Keratinocyte (primary cell): ENCODE results near the gene NOL11. TPM values are rescaled to one million over a fixed set of nuclear protein-coding genes. Genes with fewer than 3 reads are reported as not detected.

Source experiments
- DNase-seq: peaks from one replicate; pipeline ENCODE4 v3.0.0-alpha.2; 2011; ENCODE audit warnings: low read depth, missing footprints, low spot score
- FAIRE-seq: peaks from 2 replicates; lab custom pipeline; 2011; peaks lifted over from hg19 to GRCh38; lab: Jason Lieb, UNC
- H2AFZ ChIP-seq: 2 replicates; pipeline ENCODE4 v1.6.0; 2012; ENCODE audit warnings: low read length, control low read depth, inconsistent platforms; ENCODE audit not compliant: control insufficient read depth
- H3K27ac ChIP-seq: 2 replicates; pipeline ENCODE4 v1.5.1; 2011; ENCODE audit warnings: low read length; ENCODE audit not compliant: control insufficient read depth, insufficient read depth
- H3K27me3 ChIP-seq: 3 replicates; pipeline ENCODE4 v1.6.0; 2011; ENCODE audit warnings: low read length; ENCODE audit not compliant: control insufficient read depth, insufficient read depth; ENCODE audit errors: extremely low read depth
- H3K36me3 ChIP-seq, 2 experiments: 2 replicates in 1 of 2; 3 replicates in 1 of 2; pipeline ENCODE4 v1.5.1; 2011; ENCODE audit warnings: low read length in 2 of 2, mild to moderate bottlenecking in 1 of 2; ENCODE audit not compliant: control insufficient read depth in 2 of 2, insufficient read depth in 2 of 2; ENCODE audit errors: extremely low read depth in 1 of 2
- H3K4me1 ChIP-seq: 3 replicates; pipeline ENCODE4 v1.5.1; 2011; ENCODE audit warnings: low read length; ENCODE audit not compliant: control insufficient read depth, insufficient read depth; ENCODE audit errors: extremely low read depth
- H3K4me2 ChIP-seq: 3 replicates; pipeline ENCODE4 v1.6.0; 2011; ENCODE audit warnings: low read depth, low read length; ENCODE audit not compliant: control insufficient read depth, insufficient read depth; ENCODE audit errors: extremely low read depth
- H3K4me3 ChIP-seq, 3 experiments: fragments of 200-600 bp in 1 of 3; sonication (generic) in 1 of 3; 2 replicates in 2 of 3; 3 replicates in 1 of 3; pipeline ENCODE4 v1.5.1; 2011 to 2016; ENCODE audit warnings: low read length in 3 of 3, mild to moderate bottlenecking in 3 of 3, control low read depth in 2 of 3, inconsistent platforms in 1 of 3, low read depth in 1 of 3, mixed read lengths in 1 of 3, mixed run types in 1 of 3, moderate library complexity in 1 of 3; ENCODE audit not compliant: control insufficient read depth in 2 of 3, insufficient read depth in 2 of 3; ENCODE audit errors: extremely low read depth in 1 of 3
- H3K79me2 ChIP-seq: 2 replicates; pipeline ENCODE4 v1.6.0; 2012; ENCODE audit warnings: low read length; ENCODE audit not compliant: control insufficient read depth, insufficient read depth
- H3K9ac ChIP-seq: 3 replicates; pipeline ENCODE4 v1.6.0; 2011; ENCODE audit warnings: low read length; ENCODE audit not compliant: control insufficient read depth, insufficient read depth; ENCODE audit errors: extremely low read depth
- H3K9me1 ChIP-seq: 3 replicates; pipeline ENCODE4 v1.6.0; 2011; ENCODE audit warnings: low read length; ENCODE audit not compliant: control insufficient read depth, insufficient read depth; ENCODE audit errors: extremely low read depth
- H3K9me3 ChIP-seq: 2 replicates; pipeline ENCODE4 v1.5.1; 2012; ENCODE audit warnings: low read depth, low read length; ENCODE audit not compliant: control insufficient read depth
- H4K20me1 ChIP-seq: 3 replicates; pipeline ENCODE4 v1.6.0; 2011; ENCODE audit warnings: low read length; ENCODE audit not compliant: control insufficient read depth, insufficient read depth; ENCODE audit errors: extremely low read depth
- EZH2 ChIP-seq: IDR thresholded peaks from one replicate; pipeline ENCODE4 v1.6.1; 2012; ENCODE audit warnings: inconsistent platforms, mild to moderate bottlenecking, low read length, moderate library complexity
- dilution Hi-C: fragments of 300-500 bp; cut with MboI; formaldehyde crosslinking; loops from one replicate; pipeline ENCODE4 v1.7.0; 2020; ENCODE audit warnings: low sequenced_read_pairs; ENCODE audit not compliant: extremely low pct_ligation_motif_present
- polyA plus RNA-seq, 5 experiments: library from polyadenylated mRNA; depleted of rRNA in 3 of 5; stranded (reverse) in 3 of 5; stranded (forward) in 1 of 5; unstranded in 1 of 5; fragments of >200 nt; gene quantifications; 1 replicate in 1 of 5; 2 replicates in 3 of 5; 3 replicates in 1 of 5; pipeline versions ENCODE4 v1.2.1 to v1.2.3, GENCODE V29; 2011 to 2012; ENCODE audit warnings: missing spikeins in 2 of 5, low read depth in 1 of 5, low replicate concordance in 1 of 5
- TF ChIP-seq, protein P1 (sequence below), 3 experiments: IDR thresholded peaks in 1 of 3; conservative IDR thresholded peaks in 1 of 3; optimal IDR thresholded peaks in 1 of 3; 2 replicates in 2 of 3; 3 replicates in 1 of 3; pipeline versions ENCODE3 to v1.5.1; 2011; ENCODE audit warnings: low read length in 3 of 3, mild to moderate bottlenecking in 3 of 3, moderate library complexity in 2 of 3, control low read depth in 1 of 3, inconsistent platforms in 1 of 3; ENCODE audit not compliant: insufficient read depth in 2 of 3; ENCODE audit errors: extremely low read depth in 1 of 3

NOL11 gene
- polyA plus RNA-seq, 1 donor (not counting 4 experiments of a cell fraction or from before 2014, with no cell fraction given), result 63.0 TPM

DNA sequence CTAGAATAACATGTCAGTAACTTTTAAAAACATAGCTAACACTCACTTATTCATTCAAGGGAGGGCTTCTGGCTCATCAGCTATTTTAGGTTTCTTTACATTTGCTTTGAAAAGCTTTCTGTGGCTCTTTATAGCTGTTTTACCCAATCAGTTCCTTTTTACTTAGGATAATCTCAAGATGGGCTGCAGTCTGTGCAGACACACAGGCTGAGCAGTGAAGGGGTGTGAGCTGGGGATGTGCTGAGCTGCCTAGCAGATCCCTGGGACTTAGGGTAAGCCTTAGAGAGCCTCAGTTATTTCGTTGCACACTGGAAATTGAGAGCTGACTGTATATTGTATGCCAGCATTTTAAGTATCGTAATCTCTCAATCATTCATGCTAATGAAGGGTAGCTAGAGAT lies 30.2 kb upstream of the NOL11 start:
- no peaks in the 10 kb centered on the region for H3K9me3 ChIP-seq
- FAIRE-seq, result no peak
- H3K4me1 ChIP-seq, result no peaks in the 10 kb centered on the region
- dilution Hi-C loops, result no loop called here
- H3K9me1 ChIP-seq, result no peaks in the 10 kb centered on the region
- no peak overlapping the region for H2AFZ ChIP-seq
- no peaks in the 10 kb centered on the region for H3K79me2 ChIP-seq
- TF ChIP-seq, protein P1, sequence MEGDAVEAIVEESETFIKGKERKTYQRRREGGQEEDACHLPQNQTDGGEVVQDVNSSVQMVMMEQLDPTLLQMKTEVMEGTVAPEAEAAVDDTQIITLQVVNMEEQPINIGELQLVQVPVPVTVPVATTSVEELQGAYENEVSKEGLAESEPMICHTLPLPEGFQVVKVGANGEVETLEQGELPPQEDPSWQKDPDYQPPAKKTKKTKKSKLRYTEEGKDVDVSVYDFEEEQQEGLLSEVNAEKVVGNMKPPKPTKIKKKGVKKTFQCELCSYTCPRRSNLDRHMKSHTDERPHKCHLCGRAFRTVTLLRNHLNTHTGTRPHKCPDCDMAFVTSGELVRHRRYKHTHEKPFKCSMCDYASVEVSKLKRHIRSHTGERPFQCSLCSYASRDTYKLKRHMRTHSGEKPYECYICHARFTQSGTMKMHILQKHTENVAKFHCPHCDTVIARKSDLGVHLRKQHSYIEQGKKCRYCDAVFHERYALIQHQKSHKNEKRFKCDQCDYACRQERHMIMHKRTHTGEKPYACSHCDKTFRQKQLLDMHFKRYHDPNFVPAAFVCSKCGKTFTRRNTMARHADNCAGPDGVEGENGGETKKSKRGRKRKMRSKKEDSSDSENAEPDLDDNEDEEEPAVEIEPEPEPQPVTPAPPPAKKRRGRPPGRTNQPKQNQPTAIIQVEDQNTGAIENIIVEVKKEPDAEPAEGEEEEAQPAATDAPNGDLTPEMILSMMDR (optimal IDR thresholded peaks at IDR 0.05 in 1 of 3, IDR thresholded peaks at IDR 0.05 in 1 of 3, conservative IDR thresholded peaks at IDR 0.05 in 1 of 3; ENCODE audit: extremely low read depth in 1 of 3, insufficient read depth in 2 of 3, low read length in 3 of 3), result no peak
- TF ChIP-seq EZH2, result no peak
- H3K4me2 ChIP-seq, result no peak overlapping the region
- DNase-seq, result no peak
- H3K4me3 ChIP-seq, result no peak overlapping the region
- H3K36me3 ChIP-seq, result peaks cover 0 to 6% of the 10 kb centered on the region in 2 experiments
- no peak overlapping the region for H3K9ac ChIP-seq
- H3K27me3 ChIP-seq, result no peaks in the 10 kb centered on the region
- no peaks in the 10 kb centered on the region for H4K20me1 ChIP-seq
- H3K27ac ChIP-seq, result no peak overlapping the region

DNA sequence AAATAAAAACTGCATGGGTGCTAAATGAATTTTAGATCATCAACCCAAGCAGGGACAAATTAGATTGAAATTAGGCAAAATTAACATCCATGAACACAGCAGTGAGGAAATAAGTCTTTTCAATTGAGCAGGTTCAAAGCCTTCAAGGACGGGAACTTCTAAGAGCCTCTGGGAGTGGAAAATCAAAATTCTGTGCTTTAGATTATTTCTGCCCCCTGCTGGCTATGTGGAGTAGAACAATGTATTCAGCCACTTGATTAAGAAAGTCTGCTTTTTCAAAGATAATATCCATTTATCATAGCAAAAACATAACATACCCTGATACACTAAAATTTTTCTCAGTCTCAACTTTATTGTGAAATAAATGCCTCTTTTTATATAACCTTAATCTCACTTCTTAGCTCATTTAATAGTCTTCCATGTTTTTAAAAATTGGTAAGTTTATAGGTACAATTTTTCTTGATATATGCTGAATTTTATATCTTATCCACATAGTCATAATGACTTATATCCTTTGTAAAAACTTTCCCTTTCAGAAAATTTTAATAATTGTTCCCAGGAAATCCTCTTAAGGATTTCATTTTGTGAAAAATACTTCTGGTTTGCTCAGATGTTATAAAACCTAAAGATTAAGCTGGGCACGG lies 28.1 kb upstream of the NOL11 start:
- TF ChIP-seq, protein P1 (optimal IDR thresholded peaks at IDR 0.05 in 1 of 3, IDR thresholded peaks at IDR 0.05 in 1 of 3, conservative IDR thresholded peaks at IDR 0.05 in 1 of 3; ENCODE audit: extremely low read depth in 1 of 3, insufficient read depth in 2 of 3, low read length in 3 of 3), result peak in 2 of 3 experiments; percentile 62 to 68
- no peak for TF ChIP-seq EZH2
- dilution Hi-C loops, result no loop called here
- DNase-seq (peak; percentile 23), FAIRE-seq (peak; percentile 80)
- Histone ChIP-seq H3K27ac (no peak overlapping the region), H3K79me2 (no peaks in the 10 kb centered on the region), H3K27me3 (no peaks in the 10 kb centered on the region), H3K9me3 (no peaks in the 10 kb centered on the region), H3K9ac (no peak overlapping the region), H3K36me3 (peaks cover 0 to 7% of the 10 kb centered on the region in 2 experiments), H3K4me3 (no peak overlapping the region), H2AFZ (no peak overlapping the region), H3K4me2 (no peak overlapping the region), H3K9me1 (no peaks in the 10 kb centered on the region), H4K20me1 (no peaks in the 10 kb centered on the region), H3K4me1 (no peaks in the 10 kb centered on the region)
